Liver (tissue), 9 donors: ENCODE results near the gene RNASE12. TPM values are rescaled to one million over a fixed set of nuclear protein-coding genes. Genes with fewer than 3 reads are reported as not detected.

ENCODE experiments used
- DNase-seq: peaks from one replicate; pipeline ENCODE4 v3.0.0-alpha.2; 2017; ENCODE audit warnings: low spot score
- H3K27ac ChIP-seq, 2 donors: one replicate each; pipeline ENCODE4 v1.7.0; 2013; ENCODE audit warnings: inconsistent platforms in 2 of 2, low read length in 2 of 2, control low read depth in 1 of 2, low read depth in 1 of 2, mild to moderate bottlenecking in 1 of 2
- H3K27me3 ChIP-seq, 4 donors: one replicate each; pipeline versions ENCODE4 v1.6.1 to v1.7.0; 2013; ENCODE audit warnings: low read length in 3 of 4, inconsistent platforms in 1 of 4, mild to moderate bottlenecking in 1 of 4, moderate library complexity in 1 of 4; ENCODE audit not compliant: control insufficient read depth in 4 of 4, insufficient read depth in 4 of 4
- H3K36me3 ChIP-seq, 4 donors: one replicate each; pipeline versions ENCODE4 v1.6.1 to v1.7.0; 2013; ENCODE audit warnings: low read length in 3 of 4, mild to moderate bottlenecking in 3 of 4, low read depth in 1 of 4, moderate library complexity in 1 of 4; ENCODE audit not compliant: control insufficient read depth in 4 of 4, insufficient read depth in 3 of 4
- H3K4me1 ChIP-seq, 4 donors: one replicate each; pipeline versions ENCODE4 v1.6.1 to v1.7.0; 2013; ENCODE audit warnings: low read length in 3 of 4, mild to moderate bottlenecking in 3 of 4, moderate library complexity in 1 of 4; ENCODE audit not compliant: control insufficient read depth in 4 of 4, insufficient read depth in 4 of 4
- H3K4me3 ChIP-seq, 3 donors: one replicate each; pipeline versions ENCODE4 v1.6.1 to v1.7.0; 2013; ENCODE audit warnings: low read length in 3 of 3, control low read depth in 1 of 3, low read depth in 1 of 3, mild to moderate bottlenecking in 1 of 3
- H3K9ac ChIP-seq, 2 donors: one replicate each; pipeline ENCODE4 v1.7.0; 2013; ENCODE audit warnings: low read length in 2 of 2, mild to moderate bottlenecking in 2 of 2, moderate library complexity in 2 of 2, control low read depth in 1 of 2, low read depth in 1 of 2
- H3K9me3 ChIP-seq, 4 donors: one replicate each; pipeline versions ENCODE4 v1.6.1 to v1.7.0; 2013; ENCODE audit warnings: low read length in 3 of 4; ENCODE audit not compliant: control insufficient read depth in 4 of 4
- EGR1 ChIP-seq, 2 donors: IDR thresholded peaks; 2 replicates each; pipeline ENCODE4 v1.6.1; 2016 to 2018; ENCODE audit warnings: antibody characterized with exemption in 2 of 2, low read depth in 2 of 2
- FOXA2 ChIP-seq: IDR thresholded peaks from 2 replicates; pipeline ENCODE4 v1.6.1; 2016; ENCODE audit warnings: antibody characterized with exemption
- HNF4G ChIP-seq: IDR thresholded peaks from 2 replicates; pipeline ENCODE4 v1.6.1; 2016; ENCODE audit warnings: antibody characterized with exemption
- JUND ChIP-seq, 2 donors: IDR thresholded peaks; 2 replicates each; pipeline ENCODE4 v1.6.1; 2016; ENCODE audit warnings: antibody characterized with exemption in 2 of 2
- MAX ChIP-seq: IDR thresholded peaks from 2 replicates; pipeline ENCODE4 v1.6.1; 2016; ENCODE audit warnings: antibody characterized with exemption
- NR2F2 ChIP-seq: IDR thresholded peaks from 2 replicates; pipeline ENCODE4 v1.6.1; 2016; ENCODE audit warnings: antibody characterized with exemption
- REST ChIP-seq: IDR thresholded peaks from 2 replicates; pipeline ENCODE4 v1.6.1; 2016; ENCODE audit warnings: antibody characterized with exemption, mild to moderate bottlenecking
- RXRA ChIP-seq, 2 donors: IDR thresholded peaks; 2 replicates each; pipeline ENCODE4 v1.6.1; 2017 to 2018; ENCODE audit warnings: antibody characterized with exemption in 2 of 2, mild to moderate bottlenecking in 1 of 2
- SP1 ChIP-seq: IDR thresholded peaks from 2 replicates; pipeline ENCODE4 v1.6.1; 2018; ENCODE audit warnings: antibody characterized with exemption, mild to moderate bottlenecking
- TAF1 ChIP-seq: conservative IDR thresholded peaks from 2 replicates; pipeline ENCODE4 v1.6.1; 2016; ENCODE audit warnings: antibody characterized with exemption, mild to moderate bottlenecking
- WGBS: extraction: QIAGEN DNeasy Blood & Tissue Kit; methylation state at CpG from one replicate; pipeline ENCODE4 v1.1.7; 2013; 5-methylcytosine and 5-hydroxymethylcytosine counted together
- polyA plus RNA-seq, 2 donors: library from polyadenylated mRNA; stranded (reverse) in 1 of 2; unstranded in 1 of 2; fragments of 200-250 nt in 1 of 2; fragments of >200 nt in 1 of 2; fragmentation: Nextera tagmentation in 1 of 2; extraction: Ambion mirVana in 1 of 2; gene quantifications; one replicate each; pipeline versions ENCODE4 v1.2.1 to v1.2.3, GENCODE V29; 2013 to 2015
- total RNA-seq, 2 donors: library from RNA; depleted of rRNA; stranded (reverse); fragments of >200 nt; gene quantifications; one replicate each; pipeline ENCODE4 v1.2.3, GENCODE V29; 2014
- donor health status: healthy.
- donor health status: healthy.
- donor health status: healthy.
- donor health status: healthy.
- donor health status: healthy.

The RNASE12 gene
- total and polyA plus RNA-seq, 4 donors, result not detected

- H3K4me3 ChIP-seq, result no peak overlapping the region
- no peak overlapping the region for H3K27ac ChIP-seq
- H3K36me3 ChIP-seq, result no peaks in the 10 kb centered on the region
- DNase-seq, result no peak
- peaks cover 0 to 3% (median 0%) of the 10 kb centered on the region in 4 donors for H3K27me3 ChIP-seq
- 79% methylated on average over 1 of the region's 1 CpG for WGBS
- H3K9me3 ChIP-seq, result no peaks in the 10 kb centered on the region
- H3K9ac ChIP-seq, result no peak overlapping the region
- H3K4me1 ChIP-seq, result no peaks in the 10 kb centered on the region
- TF ChIP-seq SP1 (no peak), RXRA (IDR thresholded peaks at IDR 0.05) (no peak), MAX (no peak), EGR1 (IDR thresholded peaks at IDR 0.05; ENCODE audit: low read depth in 2 of 2) (no peak), HNF4G (no peak), JUND (IDR thresholded peaks at IDR 0.05) (no peak)
Measured at GRCh38 chr14:20592574-20592973, 1.4 kb upstream of the RNASE12 start.

- no peak for DNase-seq
- TF ChIP-seq NR2F2, result no peak
- TF ChIP-seq SP1, result no peak
- WGBS, result 79% methylated on average over 6 of the region's 6 CpGs
Measured at GRCh38 chr14:20587489-20588154, 3.6 kb downstream of the RNASE12 start, which contains the start of gene RNASE11. Gene RNASE11 (minus strand): TSS chr14:20588001.

GRCh38 chr14:20583908-20584307 is 7.3 kb downstream of the RNASE12 start:
- 59% methylated on average over 5 of the region's 5 CpGs for WGBS
- no peak for TF ChIP-seq EGR1 (IDR thresholded peaks at IDR 0.05; ENCODE audit: low read depth in 2 of 2)
- TF ChIP-seq TAF1, result no peak
- no peak for TF ChIP-seq MAX
- no peak for TF ChIP-seq FOXA2
- TF ChIP-seq SP1, result no peak
- TF ChIP-seq REST, result no peak
- no peaks in the 10 kb centered on the region for H3K36me3 ChIP-seq
- H3K9ac ChIP-seq, result no peak overlapping the region
- H3K4me1 ChIP-seq, result no peaks in the 10 kb centered on the region
- H3K4me3 ChIP-seq, result no peak overlapping the region
- no peak for DNase-seq
- H3K27me3 ChIP-seq, result no peaks in the 10 kb centered on the region
- H3K9me3 ChIP-seq, result no peaks in the 10 kb centered on the region
- H3K27ac ChIP-seq, result no peak overlapping the region

More at GRCh38 chr14:20587489-20588154, 3.6 kb downstream of the RNASE12 start, which contains the start of gene RNASE11:
- peaks cover 0 to 3% (median 0%) of the 10 kb centered on the region in 4 donors for H3K27me3 ChIP-seq
- no peaks in the 10 kb centered on the region for H3K9me3 ChIP-seq
- H3K4me1 ChIP-seq, result no peaks in the 10 kb centered on the region
- H3K36me3 ChIP-seq, result no peaks in the 10 kb centered on the region
- no peak within 1 kb of the TSS for H3K27ac ChIP-seq
- no peak within 1 kb of the TSS for H3K4me3 ChIP-seq
- no peak within 1 kb of the TSS for H3K9ac ChIP-seq
